Articular chondrocyte of knee joint (primary cell): ENCODE results near the gene KCNH5. TPM values are rescaled to one million over a fixed set of nuclear protein-coding genes. Genes with fewer than 3 reads are reported as not detected.

Experiments used
- total RNA-seq: library from RNA; depleted of rRNA; stranded (reverse); fragments of >200 nt; gene quantifications from 2 replicates; pipeline ENCODE4 v1.2.3, GENCODE V29; 2012

The KCNH5 gene
- not detected in 2 replicates for total RNA-seq

GRCh38 chr14:63045234-63045611, at the start of gene KCNH5:
Gene KCNH5, minus strand, starts transcription at chr14:63045458. Its CDS starts 272 bp downstream, at chr14:63045186.

Other genes with a start within 250 kb of the KCNH5 start
- 4.3 TPM in 2 replicates for gene RHOJ, start 159.0 kb upstream of the KCNH5 start, total RNA-seq